ENCODE measurements around the gene GAB2. TPM values are rescaled to one million over a fixed set of nuclear protein-coding genes. Genes with fewer than 3 reads are reported as not detected.
A peak's percentile ranks its signal among the peaks of the same experiment; 100 is the strongest.

The GAB2 gene
- total RNA-seq, 1 experiment from 2014 or later, result 3.3 TPM

- no peak overlapping the region for H3K4ac ChIP-seq (ENCODE audit: low read depth, low read length)
- no peak overlapping the region for H2BK20ac ChIP-seq (ENCODE audit: low read depth, low read length, poor library complexity, severe bottlenecking)
- H3K27ac ChIP-seq (ENCODE audit: insufficient read length, low read depth, low read length), result no peak overlapping the region
- H4K91ac ChIP-seq (ENCODE audit: insufficient read length, low read depth, low read length), result no peak overlapping the region
- no peak overlapping the region for H3K4me3 Mint-ChIP-seq
- no peaks in the 10 kb centered on the region for H3K23me2 ChIP-seq (ENCODE audit: insufficient read length, low read depth, low read length, poor library complexity, severe bottlenecking)
- H3K4me1 ChIP-seq (ENCODE audit: insufficient read depth, low read length), result no peaks in the 10 kb centered on the region
- no peak overlapping the region for H3K56ac ChIP-seq (ENCODE audit: insufficient read length, low read depth, low read length)
- no peak overlapping the region for H2BK15ac ChIP-seq (ENCODE audit: low read depth, low read length)
- TF ChIP-seq CTCF (conservative IDR thresholded peaks at IDR 0.05), result no peak
- no peak overlapping the region for H3K14ac ChIP-seq (ENCODE audit: insufficient read depth, low read length)
- no peak overlapping the region for H2BK12ac ChIP-seq (ENCODE audit: insufficient read length, low read depth, low read length)
- H4K5ac ChIP-seq (ENCODE audit: insufficient read length, low read depth, low read length), result no peak overlapping the region
- no peak overlapping the region for H3K23ac ChIP-seq (ENCODE audit: insufficient read length, low read depth, low read length)
- H3K4me2 ChIP-seq (ENCODE audit: insufficient read depth, insufficient read length, low read length), result no peak overlapping the region
- H3K18ac ChIP-seq (ENCODE audit: insufficient read length, low read depth, low read length), result no peak overlapping the region
- no peaks in the 10 kb centered on the region for H3K9me3 Mint-ChIP-seq
- no peak overlapping the region for H2BK120ac ChIP-seq (ENCODE audit: low read depth, low read length, poor library complexity, severe bottlenecking)
- DNase-seq, result no peak
- H3K27me3 ChIP-seq (ENCODE audit: insufficient read depth, low read length), result no peaks in the 10 kb centered on the region
- H3K4me1 Mint-ChIP-seq, result peaks cover 0 to 6% of the 10 kb centered on the region in 2 experiments; a peak in 2 of 4 replicates
- WGBS (ENCODE audit: extremely low coverage, insufficient read length, low lambda C conversion rate), result no CpG with 5 or more reads among the region's 6 CpGs
- peak overlapping the region in 1 of 3 experiments; percentile 75; a peak in 2 of 7 replicates for H3K27ac Mint-ChIP-seq
- no peak overlapping the region for H4K8ac ChIP-seq (replicated peaks; ENCODE audit: insufficient read length, low read depth, low read length)
- no peaks in the 10 kb centered on the region for H3K9me3 ChIP-seq (ENCODE audit: control insufficient read depth, low read depth, low read length)
- H2AK5ac ChIP-seq (ENCODE audit: insufficient read length, low read length), result no peak overlapping the region
- no peak overlapping the region for H2BK5ac ChIP-seq (ENCODE audit: insufficient read length, low read length)
- H3K79me2 ChIP-seq (ENCODE audit: insufficient read depth, low read length), result no peaks in the 10 kb centered on the region
- no peak overlapping the region for H3T11ph ChIP-seq (ENCODE audit: low read length)
- H3K9ac ChIP-seq (ENCODE audit: extremely low read depth, insufficient read length, low read length), result no peak overlapping the region
- H3K79me1 ChIP-seq (ENCODE audit: insufficient read depth, low read depth, low read length, poor library complexity, severe bottlenecking), result no peaks in the 10 kb centered on the region
- no peak overlapping the region for H2AFZ ChIP-seq (ENCODE audit: low read length)
- H3K27me3 Mint-ChIP-seq (ENCODE audit: low read depth), result peaks cover 2% of the 10 kb centered on the region; the same call in 1 of the 2 replicates
- H4K20me1 ChIP-seq (ENCODE audit: control insufficient read depth, insufficient read depth, insufficient read length), result no peaks in the 10 kb centered on the region
- no peaks in the 10 kb centered on the region for H3K36me3 Mint-ChIP-seq (ENCODE audit: insufficient read depth in 1 of 3, low read depth in 3 of 3)
Measured at GRCh38 chr11:78166855-78167469, 250.7 kb downstream of the GAB2 start.

Other genes with a start within 250 kb of the GAB2 start
- gene KCTD21, start 229.2 kb downstream of the GAB2 start, total RNA-seq (2021), result 4.0 and 4.3 TPM in 2 replicates
- gene USP35, start 228.9 kb downstream of the GAB2 start, total RNA-seq (2021), result 6.8 and 7.7 TPM in 2 replicates
- 28.8 and 29.7 TPM in 2 replicates for gene NARS2, start 157.0 kb upstream of the GAB2 start, total RNA-seq (2021)

Measured in H9 (cell line).